ENCODE measurements around the gene ZYX.

GRCh38 chr7:143343596-143343995 lies 37.5 kb upstream of the ZYX start:
- TF ChIP-seq CTCF (conservative IDR thresholded peaks at IDR 0.05): no peak
- no peak for TF ChIP-seq ZFX (IDR thresholded peaks at IDR 0.05)

All from C4-2B (cell line).